ENCODE results near the gene SF3B3.

GRCh38 chr16:70527315-70527996 lies 3.8 kb downstream of the SF3B3 start:
- no peak for TF ChIP-seq CTCF (IDR thresholded peaks at IDR 0.05)
- TF ChIP-seq TCF7L2 (IDR thresholded peaks at IDR 0.05; ENCODE audit: low read depth, low read length), result no peak
- TF ChIP-seq POLR2AphosphoS5 (IDR thresholded peaks at IDR 0.05; ENCODE audit: low read depth, low read length), result no peak
- no peak for TF ChIP-seq SIN3A (IDR thresholded peaks at IDR 0.05; ENCODE audit: borderline replicate concordance, insufficient read depth, low read depth, low read length)
- TF ChIP-seq REST (IDR thresholded peaks at IDR 0.05; ENCODE audit: insufficient read depth in 1 of 2, low read depth in 2 of 2, low read length in 1 of 2), result no peak
